ENCODE data around the gene DNASE1L2.
"Not testable (repeated sequence)": the region's sequence is repeated elsewhere in the genome, so short reads cannot be mapped to it uniquely, and the experiment has no call there.

DNASE1L2 gene

GRCh38 chr16:2226245-2226793 lies 9.9 kb upstream of the DNASE1L2 start:
- FAIRE-seq = no peak

GRCh38 chr16:2226918-2227317 lies 9.3 kb upstream of the DNASE1L2 start:
- no peak for FAIRE-seq

GRCh38 chr16:2228161-2228824 lies 8.0 kb upstream of the DNASE1L2 start:
- FAIRE-seq = no peak

GRCh38 chr16:2229091-2229490 lies 7.2 kb upstream of the DNASE1L2 start:
- FAIRE-seq = no peak

- FAIRE-seq = no peak
Observed at GRCh38 chr16:2229632-2230250, 6.5 kb upstream of the DNASE1L2 start.

- no peak for FAIRE-seq
Observed at GRCh38 chr16:2230376-2230775, 5.9 kb upstream of the DNASE1L2 start.

DNA sequence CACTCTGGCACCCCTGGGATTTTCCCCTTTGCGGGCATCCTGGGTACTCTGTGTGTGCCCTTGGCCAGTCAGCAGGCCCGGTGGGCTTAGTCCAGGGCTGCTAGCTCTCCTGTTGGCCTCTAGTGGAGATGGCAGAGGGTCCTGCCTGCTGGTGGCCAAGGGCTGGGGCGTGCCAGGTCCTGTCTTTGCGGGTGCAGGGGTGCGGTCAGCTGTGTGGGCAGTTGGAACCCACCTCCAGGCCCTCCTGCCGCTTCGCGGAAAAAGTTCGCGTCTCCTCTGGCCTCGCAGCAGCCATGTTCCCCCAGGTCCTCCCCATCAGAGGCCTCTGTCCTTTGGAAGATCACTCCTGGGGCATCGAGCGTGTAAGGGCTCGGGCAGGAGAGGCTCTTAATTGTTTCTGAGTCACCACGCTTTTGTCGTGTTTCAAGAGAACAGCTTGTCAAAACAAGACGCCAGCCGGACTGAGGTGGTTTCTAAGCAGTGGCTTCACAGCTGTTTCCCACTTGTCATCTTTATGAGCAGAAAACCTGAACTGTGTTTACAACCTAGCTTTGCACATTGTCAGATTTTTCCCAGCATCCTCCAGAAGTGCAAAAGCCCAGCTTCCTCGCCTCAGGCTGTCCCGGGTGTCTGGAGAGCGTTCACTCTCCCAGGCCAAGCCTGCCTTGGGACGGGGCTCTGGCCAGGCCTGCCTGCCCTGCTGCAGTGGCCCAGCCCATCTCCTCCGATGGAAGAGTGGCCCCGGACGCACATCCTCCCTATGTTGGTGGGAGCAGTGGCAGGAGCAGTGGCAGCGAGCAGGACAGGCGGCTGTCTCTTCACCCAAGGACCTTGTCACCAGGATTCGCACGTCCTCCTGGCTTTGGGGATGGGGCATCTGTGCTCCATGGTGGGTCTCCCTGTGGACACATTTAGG lies 5.0 kb upstream of the DNASE1L2 start:
- peak; percentile 69 for FAIRE-seq

DNA sequence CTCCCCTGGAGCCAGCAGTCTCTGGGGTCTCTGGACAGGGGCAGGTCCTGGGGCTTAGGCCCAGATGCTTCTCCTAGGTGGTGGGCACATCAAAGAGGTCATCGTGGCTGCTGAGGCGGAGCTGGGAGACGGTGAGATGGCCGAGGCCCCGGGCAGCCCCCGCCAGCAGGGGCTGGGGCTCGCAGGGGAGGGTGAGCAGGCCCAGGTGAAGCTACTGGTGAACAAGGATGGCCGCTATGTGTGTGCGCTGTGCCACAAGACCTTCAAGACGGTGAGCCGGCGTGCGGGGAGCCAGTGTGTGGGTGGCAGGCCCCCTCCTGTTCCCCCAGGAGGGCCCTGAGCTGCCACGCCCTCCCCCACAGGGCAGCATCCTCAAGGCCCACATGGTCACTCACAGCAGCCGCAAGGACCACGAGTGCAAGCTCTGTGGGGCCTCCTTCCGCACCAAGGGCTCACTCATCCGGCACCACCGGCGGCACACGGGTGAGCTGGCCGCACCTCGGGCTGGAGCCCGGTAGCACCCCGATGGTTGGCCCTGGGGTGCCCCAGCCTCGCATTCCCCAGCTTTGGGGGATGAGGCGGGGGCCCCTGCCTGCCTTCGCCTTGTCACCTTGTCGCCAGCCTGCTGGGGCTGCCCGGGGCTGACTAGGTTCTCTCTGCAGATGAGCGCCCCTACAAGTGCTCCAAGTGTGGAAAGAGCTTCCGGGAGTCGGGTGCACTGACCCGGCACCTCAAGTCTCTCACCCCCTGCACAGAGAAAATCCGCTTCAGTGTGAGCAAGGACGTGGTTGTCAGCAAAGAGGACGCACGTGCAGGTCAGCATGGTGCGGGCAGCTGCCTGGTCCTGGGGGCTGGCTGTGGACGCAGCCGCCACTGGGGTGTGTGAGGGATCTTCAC lies 3.9 kb upstream of the DNASE1L2 start:
- FAIRE-seq = no peak

DNA sequence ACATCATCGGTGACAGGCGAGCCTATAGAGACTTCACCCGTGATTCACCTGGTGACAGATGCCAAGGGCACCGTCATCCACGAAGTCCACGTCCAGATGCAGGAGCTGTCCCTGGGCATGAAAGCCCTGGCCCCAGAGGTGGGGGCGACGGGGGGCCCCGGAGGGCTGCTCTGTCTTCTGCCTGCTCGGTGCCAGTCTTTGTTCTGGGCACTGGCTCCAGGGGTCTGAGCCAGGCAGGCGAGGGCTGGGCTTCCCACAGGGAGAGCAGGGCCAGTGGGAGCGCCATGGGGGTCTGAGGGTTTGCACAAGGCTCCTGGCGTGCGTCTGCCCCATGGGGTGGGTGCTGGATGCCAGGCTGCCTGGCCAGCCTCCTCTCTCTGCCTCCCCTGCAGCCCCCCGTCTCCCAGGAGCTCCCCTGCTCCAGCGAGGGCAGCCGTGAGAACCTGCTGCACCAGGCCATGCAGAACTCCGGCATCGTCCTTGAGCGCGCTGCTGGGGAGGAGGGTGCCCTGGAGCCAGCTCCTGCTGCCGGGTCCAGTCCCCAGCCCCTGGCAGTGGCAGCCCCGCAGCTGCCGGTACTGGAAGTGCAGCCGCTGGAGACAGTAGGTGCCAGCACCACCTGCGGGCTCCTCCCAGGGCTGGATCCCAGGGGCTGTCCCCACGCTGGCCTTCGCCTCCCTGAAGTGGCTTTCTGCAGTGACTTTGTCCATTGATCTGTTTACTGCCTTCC lies 3.0 kb upstream of the DNASE1L2 start:
- no peak for FAIRE-seq

GRCh38 chr16:2233872-2234812 lies 2.1 kb upstream of the DNASE1L2 start:
- FAIRE-seq = no peak

- FAIRE-seq = no peak
Observed at GRCh38 chr16:2234813-2235170, 1.5 kb upstream of the DNASE1L2 start.

GRCh38 chr16:2235234-2235651 lies 1.0 kb upstream of the DNASE1L2 start:
- no peak for FAIRE-seq

GRCh38 chr16:2235695-2236336 lies 428 bp upstream of the DNASE1L2 start:
- FAIRE-seq = no peak

GRCh38 chr16:2237102-2237482 lies 848 bp downstream of the DNASE1L2 start:
- no peak for FAIRE-seq

- no peak for FAIRE-seq
Observed at GRCh38 chr16:2237493-2238149, 1.4 kb downstream of the DNASE1L2 start.

DNA sequence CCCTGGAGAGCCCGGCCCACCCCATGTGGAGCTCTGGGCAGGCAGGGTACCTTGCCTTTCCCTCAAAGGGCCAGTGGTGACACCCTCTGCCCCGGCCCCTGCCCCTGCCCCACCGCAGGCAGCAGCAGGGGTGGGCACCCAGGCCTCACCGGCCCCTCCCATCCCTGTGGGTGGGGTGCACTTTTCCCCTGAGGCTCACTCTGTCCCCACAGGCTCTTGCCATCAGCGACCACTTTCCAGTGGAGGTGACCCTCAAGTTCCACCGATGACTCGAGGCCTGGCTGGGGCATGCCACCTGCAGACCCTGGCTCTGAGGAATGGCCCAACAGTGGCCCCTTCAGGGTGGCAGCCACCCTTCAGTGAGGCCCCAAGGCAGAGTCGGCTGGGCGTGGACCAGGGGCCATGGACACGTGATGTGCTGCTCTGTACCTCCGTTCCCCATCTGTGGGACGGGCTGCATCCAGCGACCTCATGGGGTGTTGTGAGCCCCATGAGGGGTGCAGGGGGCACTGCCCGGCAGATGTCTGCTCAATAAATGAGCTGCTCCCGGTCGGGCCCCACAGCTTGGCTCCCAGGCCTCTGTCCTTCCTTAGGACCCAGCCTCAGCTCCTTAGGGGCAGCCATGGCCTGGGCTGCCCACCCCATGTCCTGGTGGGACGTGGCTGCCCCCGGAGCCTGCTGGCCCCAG lies 2.0 kb downstream of the DNASE1L2 start:
- no peak for FAIRE-seq

DNA sequence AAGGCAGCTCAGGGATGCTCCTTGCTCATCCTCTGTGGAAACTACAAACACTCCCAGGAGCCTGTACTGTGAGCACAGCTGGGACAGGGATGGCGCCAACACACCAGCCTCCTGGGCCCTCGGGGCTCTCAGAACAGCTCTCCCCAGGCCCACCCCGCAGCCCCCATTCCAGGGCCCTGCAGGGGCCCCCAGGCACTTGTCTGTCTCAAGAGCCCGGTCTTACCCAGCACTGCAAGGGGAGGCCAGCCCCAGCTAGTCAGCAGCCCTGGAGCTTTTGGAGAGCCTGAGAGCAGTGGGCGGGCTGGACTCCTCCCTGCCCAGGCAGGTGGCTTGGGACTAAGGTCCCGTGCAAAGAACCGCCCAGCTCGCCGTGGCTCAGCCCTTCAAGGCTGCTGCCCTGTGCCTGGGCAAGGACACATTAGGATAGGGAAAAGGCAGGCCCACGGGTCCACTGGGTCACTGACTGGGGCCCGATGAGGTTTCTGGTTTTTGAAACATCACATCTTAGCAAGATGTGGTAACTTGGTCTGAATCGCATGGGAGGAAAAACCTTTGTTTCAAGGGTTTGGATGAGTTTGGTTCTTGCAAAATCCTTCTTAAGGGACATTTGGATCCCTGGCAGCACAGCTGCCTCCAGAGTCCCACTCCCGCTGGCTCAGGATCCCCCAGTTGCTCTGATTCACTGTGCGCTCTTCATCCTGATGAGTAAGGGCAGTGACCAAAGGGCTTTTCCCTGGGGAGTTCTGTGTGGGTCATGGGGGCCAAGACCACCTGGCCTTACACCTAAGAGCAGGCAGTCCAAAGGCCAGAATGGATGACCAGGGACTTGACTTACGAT lies 2.8 kb downstream of the DNASE1L2 start:
- FAIRE-seq = no peak

DNA sequence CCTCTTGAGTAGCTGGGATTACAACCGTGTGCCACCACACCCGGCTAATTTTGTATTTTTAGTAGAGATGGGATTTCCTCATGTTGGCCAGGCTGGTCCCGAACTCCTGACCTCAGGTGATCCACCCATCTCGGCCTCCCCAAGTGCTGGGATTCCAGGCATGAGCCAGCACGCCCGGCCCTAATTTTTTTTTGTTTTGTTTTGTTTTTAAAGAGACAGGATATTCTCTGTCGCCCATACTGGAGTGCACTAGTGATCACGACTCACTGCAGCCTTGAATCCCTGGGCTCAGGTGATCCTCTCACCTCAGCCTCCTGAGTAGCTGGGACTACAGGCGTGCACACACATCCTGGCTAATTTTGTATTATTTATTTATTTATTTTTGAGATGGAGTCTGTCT lies 4.1 kb downstream of the DNASE1L2 start:
- not testable (repeated sequence) for FAIRE-seq
